ENCODE data around the gene ATIC.

ATIC gene

DNA sequence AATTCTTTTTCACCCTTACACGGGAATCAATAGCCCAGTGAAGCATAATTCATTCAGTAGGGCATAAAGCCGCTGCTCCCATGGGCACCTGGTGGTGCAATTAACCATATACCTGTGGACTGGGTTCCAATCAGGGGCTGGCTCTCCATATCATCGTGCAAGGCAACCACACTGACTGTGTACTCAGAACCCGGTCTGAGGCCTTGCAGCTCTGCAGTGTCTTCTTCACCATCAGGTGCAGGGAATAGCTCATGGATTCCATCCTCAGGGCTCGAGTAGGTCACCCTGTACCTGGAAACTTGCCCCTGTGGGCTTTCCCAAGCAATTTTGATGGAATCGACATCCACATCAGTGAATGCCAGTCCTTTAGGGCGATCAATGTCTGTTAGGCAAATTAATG lies 68.8 kb downstream of the ATIC start:
- no peaks in the 10 kb centered on the region for H3K27me3 ChIP-seq (replicated peaks)
- in situ Hi-C loops (cut with HindIII; ENCODE audit: low pct_ligation_motif_present, low sequenced_read_pairs) = no loop called here

DNA sequence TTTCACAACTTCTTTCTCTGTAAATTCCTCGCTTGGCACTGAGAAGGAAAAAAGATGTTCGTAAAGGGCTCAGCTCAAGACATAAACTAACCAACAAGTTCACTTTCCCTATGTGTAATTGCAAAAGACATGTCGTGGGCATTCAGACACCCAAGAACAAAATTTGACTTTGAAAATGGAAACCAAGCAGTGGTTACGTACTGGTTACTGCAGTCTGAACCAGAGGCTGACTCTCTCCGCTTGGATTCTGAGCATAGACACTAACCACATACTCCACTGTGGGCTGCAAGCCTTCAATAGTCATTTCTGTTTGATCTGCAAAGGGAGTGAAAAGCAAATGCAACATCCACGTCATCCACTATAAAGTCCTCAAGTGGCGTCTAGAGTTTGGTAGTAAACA lies 70.2 kb downstream of the ATIC start:
- Histone ChIP-seq H3K4me3 (ENCODE audit: low read depth, low read length) (no peak overlapping the region), H3K27me3 (replicated peaks) (no peaks in the 10 kb centered on the region), H3K27ac (no peak overlapping the region), H3K36me3 (replicated peaks) (peaks cover 98% of the 10 kb centered on the region)
- DNase-seq = no peak
- no peak for TF ChIP-seq CTCF (IDR thresholded peaks at IDR 0.05; ENCODE audit: low read depth, low read length, missing control alignments)
- in situ Hi-C loops (cut with HindIII; ENCODE audit: low pct_ligation_motif_present, low sequenced_read_pairs) = no loop called here

More for the DNA sequence above, 68.8 kb downstream of the ATIC start:
- no peak overlapping the region for H3K27ac ChIP-seq
- no peak for TF ChIP-seq CTCF (IDR thresholded peaks at IDR 0.05; ENCODE audit: low read depth, low read length, missing control alignments)
- H3K4me3 ChIP-seq (ENCODE audit: low read depth, low read length) = no peak overlapping the region
- peaks cover 98% of the 10 kb centered on the region for H3K36me3 ChIP-seq (replicated peaks)
- DNase-seq = peak; percentile 38

DNA sequence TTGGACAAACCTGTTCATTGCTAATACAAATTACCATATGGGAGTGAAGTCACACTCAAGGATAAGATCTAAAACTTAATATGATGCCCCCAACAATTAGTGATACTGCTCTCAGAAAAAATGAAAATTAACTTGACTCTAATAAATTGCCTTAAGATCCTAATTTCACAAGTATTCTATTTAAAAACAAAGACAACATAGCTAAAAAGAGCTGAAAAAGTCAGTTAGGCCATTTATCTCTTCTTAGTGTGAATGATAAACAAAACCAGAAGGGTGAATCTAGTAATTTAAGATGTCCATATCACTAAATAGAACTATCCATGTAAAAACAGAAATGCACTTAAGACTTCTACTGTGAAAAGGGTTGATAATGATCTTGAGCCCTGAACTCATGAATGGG lies 70.6 kb downstream of the ATIC start:
- Histone ChIP-seq H3K36me3 (replicated peaks) (peaks cover 97% of the 10 kb centered on the region), H3K4me3 (ENCODE audit: low read depth, low read length) (no peak overlapping the region), H3K27me3 (replicated peaks) (no peaks in the 10 kb centered on the region), H3K27ac (no peak overlapping the region)
- in situ Hi-C loops (cut with HindIII; ENCODE audit: low pct_ligation_motif_present, low sequenced_read_pairs) = no loop called here
- no peak for TF ChIP-seq CTCF (IDR thresholded peaks at IDR 0.05; ENCODE audit: low read depth, low read length, missing control alignments)
- no peak for DNase-seq

GRCh38 chr2:215383652-215384279 lies 71.9 kb downstream of the ATIC start:
- in situ Hi-C loops (cut with HindIII; ENCODE audit: low pct_ligation_motif_present, low sequenced_read_pairs) = no loop called here
- Histone ChIP-seq H3K27me3 (replicated peaks) (no peaks in the 10 kb centered on the region), H3K36me3 (replicated peaks) (peaks cover 98% of the 10 kb centered on the region), H3K27ac (peak overlapping the region; percentile 0), H3K4me3 (ENCODE audit: low read depth, low read length) (no peak overlapping the region)
- DNase-seq = no peak
- no peak for TF ChIP-seq CTCF (IDR thresholded peaks at IDR 0.05; ENCODE audit: low read depth, low read length, missing control alignments)

DNA sequence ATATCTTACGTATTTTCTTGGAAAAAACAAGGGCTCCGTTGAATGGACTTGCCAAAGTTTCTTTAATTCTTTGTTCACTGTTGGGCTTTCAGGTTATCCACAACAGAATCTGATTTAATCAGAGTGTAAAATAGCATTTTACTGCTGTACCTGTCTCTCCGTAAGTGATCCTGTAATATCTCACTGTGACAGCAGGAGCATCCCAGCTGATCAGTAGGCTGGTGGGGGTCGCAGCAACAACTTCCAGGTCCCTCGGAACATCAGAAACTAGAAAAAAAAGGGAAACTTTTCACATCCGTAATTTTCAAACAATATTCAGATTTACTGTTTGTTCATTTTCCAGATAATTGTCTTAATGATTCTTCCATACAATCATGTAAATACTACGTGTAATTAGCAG lies 72.9 kb downstream of the ATIC start:
- in situ Hi-C loops (cut with HindIII; ENCODE audit: low pct_ligation_motif_present, low sequenced_read_pairs) = no loop called here
- peaks cover 98% of the 10 kb centered on the region for H3K36me3 ChIP-seq (replicated peaks)
- DNase-seq = no peak
- H3K27ac ChIP-seq = no peak overlapping the region
- no peak for TF ChIP-seq CTCF (IDR thresholded peaks at IDR 0.05; ENCODE audit: low read depth, low read length, missing control alignments)
- no peaks in the 10 kb centered on the region for H3K27me3 ChIP-seq (replicated peaks)
- no peak overlapping the region for H3K4me3 ChIP-seq (ENCODE audit: low read depth, low read length)

GRCh38 chr2:215386566-215386965 lies 74.7 kb downstream of the ATIC start:
- DNase-seq = no peak
- Histone ChIP-seq H3K27me3 (replicated peaks) (no peaks in the 10 kb centered on the region), H3K36me3 (replicated peaks) (peaks cover 98% of the 10 kb centered on the region), H3K4me3 (ENCODE audit: low read depth, low read length) (no peak overlapping the region), H3K27ac (no peak overlapping the region)
- in situ Hi-C loops (cut with HindIII; ENCODE audit: low pct_ligation_motif_present, low sequenced_read_pairs) = no loop called here
- TF ChIP-seq CTCF (IDR thresholded peaks at IDR 0.05; ENCODE audit: low read depth, low read length, missing control alignments) = no peak
